NT2/D1 (cell line): ENCODE data around the gene KCNQ1.

Experiments used
- DNase-seq: peaks from one replicate; pipeline ENCODE4 v3.0.0-alpha.2; 2011; ENCODE audit warnings: low read depth, low spot score
- H3K27me3 ChIP-seq: 2 replicates; pipeline ENCODE4 v1.6.0; 2011; ENCODE audit warnings: mild to moderate bottlenecking; ENCODE audit not compliant: insufficient read length, insufficient read depth
- H3K36me3 ChIP-seq: 2 replicates; pipeline ENCODE4 v1.6.1; 2011; ENCODE audit warnings: mild to moderate bottlenecking, low read length, mixed read lengths; ENCODE audit not compliant: insufficient read depth, insufficient read length
- H3K4me1 ChIP-seq: 2 replicates; pipeline ENCODE4 v1.5.1; 2011; ENCODE audit not compliant: insufficient read depth, insufficient read length
- H3K4me3 ChIP-seq: 2 replicates; pipeline ENCODE4 v1.5.1; 2011; ENCODE audit warnings: low read depth; ENCODE audit not compliant: insufficient read length
- H3K9ac ChIP-seq: 2 replicates; pipeline ENCODE4 v1.6.0; 2011; ENCODE audit warnings: low read depth; ENCODE audit not compliant: insufficient read length
- H3K9me3 ChIP-seq: 2 replicates; pipeline ENCODE4 v1.5.1; 2011; ENCODE audit warnings: mild to moderate bottlenecking, low read length; ENCODE audit not compliant: insufficient read depth
- SUZ12 ChIP-seq: IDR thresholded peaks from 2 replicates; pipeline ENCODE4 v1.6.1; 2011; ENCODE audit not compliant: insufficient read length, insufficient read depth; ENCODE audit errors: extremely low read depth
- YY1 ChIP-seq: IDR thresholded peaks from 2 replicates; pipeline ENCODE4 v1.6.1; 2011; ENCODE audit not compliant: insufficient read length, insufficient read depth
- ZNF274 ChIP-seq: IDR thresholded peaks from 2 replicates; pipeline ENCODE4 v1.6.1; 2011; ENCODE audit warnings: mild to moderate bottlenecking, low read depth, low read length

The KCNQ1 gene

GRCh38 chr11:2647167-2647566 is 202.4 kb downstream of the KCNQ1 start:
- Histone ChIP-seq H3K9ac (no peak overlapping the region), H3K27me3 (peaks cover 73% of the 10 kb centered on the region), H3K4me1 (no peaks in the 10 kb centered on the region), H3K9me3 (peaks cover 94% of the 10 kb centered on the region), H3K4me3 (no peak overlapping the region), H3K36me3 (no peaks in the 10 kb centered on the region)
- TF ChIP-seq YY1 (no peak), SUZ12 (no peak), ZNF274 (no peak)
- no peak for DNase-seq

GRCh38 chr11:2647953-2648352 is 203.1 kb downstream of the KCNQ1 start:
- Histone ChIP-seq H3K27me3 (peaks cover 72% of the 10 kb centered on the region), H3K9me3 (peaks cover 87% of the 10 kb centered on the region), H3K4me3 (no peak overlapping the region), H3K9ac (no peak overlapping the region), H3K4me1 (no peaks in the 10 kb centered on the region), H3K36me3 (no peaks in the 10 kb centered on the region)
- no peak for DNase-seq
- no peak for TF ChIP-seq YY1
- TF ChIP-seq SUZ12: no peak
- no peak for TF ChIP-seq ZNF274

GRCh38 chr11:2649400-2649799 is 204.6 kb downstream of the KCNQ1 start:
- Histone ChIP-seq H3K9ac (no peak overlapping the region), H3K36me3 (no peaks in the 10 kb centered on the region), H3K4me1 (no peaks in the 10 kb centered on the region), H3K4me3 (no peak overlapping the region), H3K9me3 (peaks cover 72% of the 10 kb centered on the region), H3K27me3 (peaks cover 71% of the 10 kb centered on the region)
- DNase-seq: no peak
- TF ChIP-seq YY1: no peak
- no peak for TF ChIP-seq SUZ12
- TF ChIP-seq ZNF274: no peak

- Histone ChIP-seq H3K4me3 (no peak overlapping the region), H3K27me3 (peaks cover 66% of the 10 kb centered on the region), H3K9me3 (peaks cover 68% of the 10 kb centered on the region), H3K9ac (no peak overlapping the region), H3K4me1 (no peaks in the 10 kb centered on the region), H3K36me3 (no peaks in the 10 kb centered on the region)
- no peak for TF ChIP-seq SUZ12
- TF ChIP-seq ZNF274: no peak
- no peak for TF ChIP-seq YY1
- DNase-seq: no peak
Observed at GRCh38 chr11:2649848-2650247, 205.0 kb downstream of the KCNQ1 start.

GRCh38 chr11:2650343-2650867 is 205.6 kb downstream of the KCNQ1 start:
- peaks cover 62% of the 10 kb centered on the region for H3K9me3 ChIP-seq
- no peak overlapping the region for H3K9ac ChIP-seq
- no peak for DNase-seq

GRCh38 chr11:2651054-2651617 is 206.3 kb downstream of the KCNQ1 start:
- Histone ChIP-seq H3K4me1 (no peaks in the 10 kb centered on the region), H3K4me3 (no peak overlapping the region), H3K9ac (no peak overlapping the region), H3K36me3 (no peaks in the 10 kb centered on the region), H3K9me3 (peaks cover 55% of the 10 kb centered on the region), H3K27me3 (peaks cover 58% of the 10 kb centered on the region)
- TF ChIP-seq ZNF274: no peak
- TF ChIP-seq SUZ12: no peak
- TF ChIP-seq YY1: no peak
- DNase-seq: no peak

More at GRCh38 chr11:2650343-2650867, 205.6 kb downstream of the KCNQ1 start:
- no peaks in the 10 kb centered on the region for H3K4me1 ChIP-seq
- no peak overlapping the region for H3K4me3 ChIP-seq
- H3K36me3 ChIP-seq: no peaks in the 10 kb centered on the region
- peaks cover 61% of the 10 kb centered on the region for H3K27me3 ChIP-seq
- TF ChIP-seq ZNF274 (no peak), SUZ12 (no peak), YY1 (no peak)

GRCh38 chr11:2651826-2652271 is 207.0 kb downstream of the KCNQ1 start:
- no peaks in the 10 kb centered on the region for H3K4me1 ChIP-seq
- TF ChIP-seq SUZ12 (no peak), ZNF274 (no peak), YY1 (no peak)
- no peak overlapping the region for H3K9ac ChIP-seq
- H3K27me3 ChIP-seq: peaks cover 57% of the 10 kb centered on the region
- no peak overlapping the region for H3K4me3 ChIP-seq
- no peaks in the 10 kb centered on the region for H3K36me3 ChIP-seq
- peaks cover 48% of the 10 kb centered on the region for H3K9me3 ChIP-seq
- no peak for DNase-seq
